Lower leg skin (tissue), 4 donors: ENCODE results near the gene C9orf78. TPM values are rescaled to one million over a fixed set of nuclear protein-coding genes. Genes with fewer than 3 reads are reported as not detected.
A peak's percentile ranks its signal among the peaks of the same experiment; 100 is the strongest.

Experiments
- DNase-seq, 2 donors: peaks; one replicate each; pipeline ENCODE4 v3.0.0-alpha.2; 2019; ENCODE audit warnings: low spot score in 2 of 2
- H3K4me3 ChIP-seq: fragments of 200-600 bp; sonication (generic); 2 replicates; pipeline ENCODE4 v1.5.1; 2017; ENCODE audit warnings: mild to moderate bottlenecking, low read depth; ENCODE audit not compliant: poor library complexity, severe bottlenecking
- POLR2A ChIP-seq, 2 donors: fragments of 450-650 bp; IDR thresholded peaks; one replicate each; pipeline ENCODE4 v1.6.1; 2016 to 2017; ENCODE audit warnings: antibody characterized with exemption in 2 of 2, mild to moderate bottlenecking in 1 of 2, moderate library complexity in 1 of 2
- WGBS, 2 donors: methylation state at CpG; one replicate each; pipeline ENCODE4 v1.1.5; 2018; 5-methylcytosine and 5-hydroxymethylcytosine counted together
- intact Hi-C: fragments of 100-400 bp; cut with DNase I; formaldehyde crosslinking; loops from one replicate; pipeline ENCODE4 v1.15.0; 2023; ENCODE audit warnings: low total_unique reads
- total RNA-seq, 4 donors: library from RNA; depleted of rRNA; stranded (reverse); fragments of >200 nt; gene quantifications; one replicate each; pipeline ENCODE4 v1.1.0, GENCODE V29; 2016
- TF ChIP-seq, protein P1 (sequence below), 3 donors: fragments of 450-650 bp; IDR thresholded peaks; one replicate each; pipeline ENCODE4 v1.5.1; 2016; ENCODE audit warnings: antibody characterized with exemption in 3 of 3, mild to moderate bottlenecking in 3 of 3, moderate library complexity in 2 of 3

The C9orf78 gene
- total RNA-seq, 4 donors from 2014 or later = 56.3 to 105 (median 61.3) TPM

- 33 to 36% methylated on average over 14 of the region's 14 CpGs for WGBS, 2 donors
Measured at GRCh38 chr9:129783516-129784361, 51.3 kb downstream of the C9orf78 start.

DNA sequence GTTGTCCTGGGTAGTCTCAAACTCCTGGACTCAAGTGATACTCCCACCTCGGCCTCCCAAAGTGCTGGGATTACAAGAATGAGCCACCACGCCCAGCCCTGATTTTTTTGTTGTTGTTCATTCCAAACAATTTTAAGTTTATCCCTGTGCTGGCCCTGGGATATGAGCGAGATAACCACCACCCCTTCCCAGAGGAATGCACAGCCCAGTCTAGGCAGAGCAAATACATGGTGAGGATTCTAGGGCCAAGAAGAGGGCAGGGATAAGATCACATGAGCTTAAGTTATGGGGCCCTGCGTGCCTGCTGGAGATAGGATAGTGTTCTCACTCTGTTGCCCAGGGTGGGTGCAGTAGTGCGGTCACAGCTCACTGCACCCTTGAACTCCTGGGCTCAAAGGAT, 53.1 kb downstream of the C9orf78 start:
- intact Hi-C loops = loop anchor here (2.0 kb wide), 1 partner anchor 45 kb away; no protein-coding TSS in a partner anchor
- no peak for DNase-seq
- WGBS, 2 donors = 66 to 74% methylated on average over 5 of the region's 5 CpGs
- no peak overlapping the region for H3K4me3 ChIP-seq
- TF ChIP-seq, protein P1, sequence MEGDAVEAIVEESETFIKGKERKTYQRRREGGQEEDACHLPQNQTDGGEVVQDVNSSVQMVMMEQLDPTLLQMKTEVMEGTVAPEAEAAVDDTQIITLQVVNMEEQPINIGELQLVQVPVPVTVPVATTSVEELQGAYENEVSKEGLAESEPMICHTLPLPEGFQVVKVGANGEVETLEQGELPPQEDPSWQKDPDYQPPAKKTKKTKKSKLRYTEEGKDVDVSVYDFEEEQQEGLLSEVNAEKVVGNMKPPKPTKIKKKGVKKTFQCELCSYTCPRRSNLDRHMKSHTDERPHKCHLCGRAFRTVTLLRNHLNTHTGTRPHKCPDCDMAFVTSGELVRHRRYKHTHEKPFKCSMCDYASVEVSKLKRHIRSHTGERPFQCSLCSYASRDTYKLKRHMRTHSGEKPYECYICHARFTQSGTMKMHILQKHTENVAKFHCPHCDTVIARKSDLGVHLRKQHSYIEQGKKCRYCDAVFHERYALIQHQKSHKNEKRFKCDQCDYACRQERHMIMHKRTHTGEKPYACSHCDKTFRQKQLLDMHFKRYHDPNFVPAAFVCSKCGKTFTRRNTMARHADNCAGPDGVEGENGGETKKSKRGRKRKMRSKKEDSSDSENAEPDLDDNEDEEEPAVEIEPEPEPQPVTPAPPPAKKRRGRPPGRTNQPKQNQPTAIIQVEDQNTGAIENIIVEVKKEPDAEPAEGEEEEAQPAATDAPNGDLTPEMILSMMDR (IDR thresholded peaks at IDR 0.05) = no peak
- TF ChIP-seq POLR2A (IDR thresholded peaks at IDR 0.05) = no peak

More at GRCh38 chr9:129783516-129784361, 51.3 kb downstream of the C9orf78 start:
- DNase-seq = peak; percentile 69 to 95
- no peak for TF ChIP-seq POLR2A (IDR thresholded peaks at IDR 0.05)
- TF ChIP-seq, protein P1 (IDR thresholded peaks at IDR 0.05) = peak in 1 of 3 donors; percentile 87
- no peak overlapping the region for H3K4me3 ChIP-seq
- intact Hi-C loops = loop anchor here (2.0 kb wide), 1 partner anchor 47 kb away; no protein-coding TSS in a partner anchor

DNA sequence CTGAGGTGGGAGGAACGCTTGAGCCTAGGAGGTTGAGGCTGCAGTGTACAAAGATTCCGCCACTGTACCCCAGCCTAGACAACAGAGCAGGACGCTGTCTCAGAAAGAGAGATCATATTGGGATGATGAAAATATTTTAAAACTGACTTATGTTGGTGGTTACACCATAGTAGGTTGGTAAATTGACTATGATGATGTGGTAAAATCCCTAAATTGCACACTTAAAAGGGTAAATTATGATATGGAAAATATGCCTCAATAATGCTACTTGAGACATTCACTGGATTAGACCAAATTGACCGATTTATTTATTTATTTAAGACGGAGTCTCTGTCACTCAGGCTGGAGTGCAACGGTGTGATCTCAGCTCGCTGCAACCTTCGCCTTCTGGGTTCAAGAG, 53.9 kb downstream of the C9orf78 start:
- no peak for DNase-seq
- no peak overlapping the region for H3K4me3 ChIP-seq
- intact Hi-C loops = no loop called here
- TF ChIP-seq POLR2A (IDR thresholded peaks at IDR 0.05) = no peak
- TF ChIP-seq, protein P1 (IDR thresholded peaks at IDR 0.05) = no peak
- 88 to 90% methylated on average over 8 of the region's 8 CpGs for WGBS, 2 donors

DNA sequence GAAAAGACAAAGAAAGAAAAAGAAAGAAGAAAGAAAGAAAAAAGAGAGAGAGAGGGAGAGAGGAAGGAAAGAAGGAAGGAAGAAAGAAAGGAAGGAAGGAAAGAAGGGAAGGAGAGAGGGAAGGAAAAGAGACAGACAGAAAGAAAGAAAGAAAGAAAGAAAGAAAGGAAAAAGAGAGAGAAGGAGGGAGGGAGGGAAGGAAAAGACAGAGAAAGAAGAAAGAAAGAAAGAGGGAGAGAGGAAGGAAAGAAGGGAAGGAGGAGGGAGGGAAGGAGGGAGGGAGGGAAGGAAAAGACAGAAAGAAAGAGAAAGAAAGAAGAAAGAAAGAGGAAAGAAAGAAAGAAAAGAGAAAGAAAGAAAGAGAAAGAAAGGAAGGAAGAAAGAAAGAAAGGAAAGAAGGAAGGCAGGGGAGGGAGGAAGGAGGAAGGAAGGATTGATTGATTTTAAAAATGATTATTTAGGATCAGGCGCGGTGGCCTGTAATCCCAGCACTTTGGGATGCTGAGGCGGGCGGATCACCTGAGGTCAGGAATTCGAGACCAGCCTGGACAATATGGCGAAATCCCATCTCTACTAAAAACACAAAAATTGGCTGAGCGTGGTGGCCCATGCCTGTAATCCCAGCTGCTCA, 55.4 kb downstream of the C9orf78 start:
- 92 to 98% methylated on average over 7 of the region's 7 CpGs for WGBS, 2 donors

GRCh38 chr9:129778469-129778868, 56.6 kb downstream of the C9orf78 start:
- H3K4me3 ChIP-seq = no peak overlapping the region
- intact Hi-C loops = loop anchor here (5.0 to 10.0 kb wide), 2 partner anchors 141 to 644 kb away; no protein-coding TSS in a partner anchor
- TF ChIP-seq, protein P1 (IDR thresholded peaks at IDR 0.05) = no peak
- DNase-seq = no peak
- 77 to 90% methylated on average over 3 of the region's 3 CpGs for WGBS, 2 donors

More for the DNA sequence above, 55.4 kb downstream of the C9orf78 start:
- intact Hi-C loops = loop anchor here (5.0 to 10.0 kb wide), 2 partner anchors 142 to 645 kb away; no protein-coding TSS in a partner anchor
- DNase-seq = no peak
- H3K4me3 ChIP-seq = no peak overlapping the region
- no peak for TF ChIP-seq POLR2A (IDR thresholded peaks at IDR 0.05)
- TF ChIP-seq, protein P1 (IDR thresholded peaks at IDR 0.05) = no peak
